Sigmoid colon (tissue), 4 donors: Measurements from ENCODE around the gene ZNF81.

Source experiments
- EP300 ChIP-seq, 4 donors: sonication (generic); formaldehyde crosslinking; IDR thresholded peaks; one replicate each; pipeline ENCODE4 v1.6.1; 2017; ENCODE audit warnings: antibody characterized with exemption in 4 of 4
- POLR2AphosphoS5 ChIP-seq, 4 donors: sonication (generic); formaldehyde crosslinking; IDR thresholded peaks; one replicate each; pipeline ENCODE4 v1.6.1; 2017; ENCODE audit warnings: antibody characterized with exemption in 4 of 4
- TF ChIP-seq, protein P1 (sequence below), 4 experiments: fragments of 450-650 bp in 3 of 4; fragments of 200-600 bp in 1 of 4; IDR thresholded peaks; one replicate each; pipeline ENCODE4 v1.5.1; 2016 to 2019; ENCODE audit warnings: antibody characterized with exemption in 4 of 4, mild to moderate bottlenecking in 3 of 4, moderate library complexity in 2 of 4

DNA sequence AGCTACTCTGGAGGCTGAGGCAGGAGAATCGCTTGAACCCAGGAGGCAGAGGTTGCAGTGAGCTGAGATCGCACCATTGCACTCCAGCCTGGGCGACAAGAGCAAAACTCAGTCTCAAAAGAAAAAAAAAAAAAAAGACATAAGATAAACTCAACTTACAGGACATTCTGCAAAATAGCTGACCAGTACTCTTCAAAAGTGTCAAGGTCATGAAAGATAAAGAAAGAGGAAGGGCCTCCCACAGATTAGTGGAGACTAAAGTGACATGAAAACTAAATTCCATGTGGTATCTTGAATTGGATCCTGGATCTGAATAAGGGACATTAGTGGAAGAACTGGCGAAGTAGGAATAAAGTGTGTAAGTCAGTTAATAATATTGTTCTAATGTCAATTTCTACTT is 103.7 kb downstream of the ZNF81 start:
- TF ChIP-seq, protein P1, sequence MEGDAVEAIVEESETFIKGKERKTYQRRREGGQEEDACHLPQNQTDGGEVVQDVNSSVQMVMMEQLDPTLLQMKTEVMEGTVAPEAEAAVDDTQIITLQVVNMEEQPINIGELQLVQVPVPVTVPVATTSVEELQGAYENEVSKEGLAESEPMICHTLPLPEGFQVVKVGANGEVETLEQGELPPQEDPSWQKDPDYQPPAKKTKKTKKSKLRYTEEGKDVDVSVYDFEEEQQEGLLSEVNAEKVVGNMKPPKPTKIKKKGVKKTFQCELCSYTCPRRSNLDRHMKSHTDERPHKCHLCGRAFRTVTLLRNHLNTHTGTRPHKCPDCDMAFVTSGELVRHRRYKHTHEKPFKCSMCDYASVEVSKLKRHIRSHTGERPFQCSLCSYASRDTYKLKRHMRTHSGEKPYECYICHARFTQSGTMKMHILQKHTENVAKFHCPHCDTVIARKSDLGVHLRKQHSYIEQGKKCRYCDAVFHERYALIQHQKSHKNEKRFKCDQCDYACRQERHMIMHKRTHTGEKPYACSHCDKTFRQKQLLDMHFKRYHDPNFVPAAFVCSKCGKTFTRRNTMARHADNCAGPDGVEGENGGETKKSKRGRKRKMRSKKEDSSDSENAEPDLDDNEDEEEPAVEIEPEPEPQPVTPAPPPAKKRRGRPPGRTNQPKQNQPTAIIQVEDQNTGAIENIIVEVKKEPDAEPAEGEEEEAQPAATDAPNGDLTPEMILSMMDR (IDR thresholded peaks at IDR 0.05): no peak
- TF ChIP-seq POLR2AphosphoS5 (IDR thresholded peaks at IDR 0.05): no peak
- no peak for TF ChIP-seq EP300 (IDR thresholded peaks at IDR 0.05)
